ENCODE data around the gene MATN4. TPM values are rescaled to one million over a fixed set of nuclear protein-coding genes. Genes with fewer than 3 reads are reported as not detected.

The MATN4 gene
- total and polyA plus RNA-seq, 12 donors, result 0.06 to 0.37 (median 0.16) TPM; not detected in 8

DNA sequence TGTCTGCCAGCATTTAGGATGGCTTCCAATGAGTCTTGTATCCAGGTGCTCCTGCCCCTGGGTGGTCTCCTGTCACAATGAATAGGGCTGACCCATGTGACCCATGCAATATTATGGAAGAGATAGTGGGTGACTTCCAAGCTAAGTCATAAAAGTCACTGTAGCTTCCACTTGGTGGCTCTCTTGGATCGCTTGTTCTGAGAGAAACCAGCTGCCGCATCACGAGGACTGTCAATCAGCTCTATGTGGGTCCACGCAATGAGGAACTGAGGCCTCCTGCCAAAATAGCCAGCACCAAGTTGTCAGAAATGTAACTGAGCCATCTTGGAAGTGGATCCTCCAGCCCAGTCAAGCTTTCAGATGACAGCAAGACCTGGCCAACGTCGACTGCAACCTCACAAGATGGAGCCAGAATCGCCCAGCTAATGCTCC lies 14.9 kb upstream of the MATN4 start:
- H3K36me3 ChIP-seq (replicated peaks in 1 of 2), result peaks cover 0 to 17% of the 10 kb centered on the region in 2 donors
- H3K9me3 ChIP-seq (replicated peaks in 1 of 3), result no peaks in the 10 kb centered on the region
- TF ChIP-seq, protein P1, sequence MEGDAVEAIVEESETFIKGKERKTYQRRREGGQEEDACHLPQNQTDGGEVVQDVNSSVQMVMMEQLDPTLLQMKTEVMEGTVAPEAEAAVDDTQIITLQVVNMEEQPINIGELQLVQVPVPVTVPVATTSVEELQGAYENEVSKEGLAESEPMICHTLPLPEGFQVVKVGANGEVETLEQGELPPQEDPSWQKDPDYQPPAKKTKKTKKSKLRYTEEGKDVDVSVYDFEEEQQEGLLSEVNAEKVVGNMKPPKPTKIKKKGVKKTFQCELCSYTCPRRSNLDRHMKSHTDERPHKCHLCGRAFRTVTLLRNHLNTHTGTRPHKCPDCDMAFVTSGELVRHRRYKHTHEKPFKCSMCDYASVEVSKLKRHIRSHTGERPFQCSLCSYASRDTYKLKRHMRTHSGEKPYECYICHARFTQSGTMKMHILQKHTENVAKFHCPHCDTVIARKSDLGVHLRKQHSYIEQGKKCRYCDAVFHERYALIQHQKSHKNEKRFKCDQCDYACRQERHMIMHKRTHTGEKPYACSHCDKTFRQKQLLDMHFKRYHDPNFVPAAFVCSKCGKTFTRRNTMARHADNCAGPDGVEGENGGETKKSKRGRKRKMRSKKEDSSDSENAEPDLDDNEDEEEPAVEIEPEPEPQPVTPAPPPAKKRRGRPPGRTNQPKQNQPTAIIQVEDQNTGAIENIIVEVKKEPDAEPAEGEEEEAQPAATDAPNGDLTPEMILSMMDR (IDR thresholded peaks at IDR 0.05), result peak in 5 of 6 experiments; percentile 42 to 58 (median 46)
- TF ChIP-seq POLR2A (IDR thresholded peaks at IDR 0.05), result no peak
- peak; percentile 59 to 89 (median 74) for DNase-seq
- WGBS, 4 donors, result 49 to 59% (median 54%) methylated on average over 4 to 7 of the region's 7 CpGs
- H3K4me1 ChIP-seq (replicated peaks in 1 of 2), result no peaks in the 10 kb centered on the region
- no peak overlapping the region for H3K27ac ChIP-seq
- intact Hi-C loops (cut with DNase I), result no loop called here
- no peak overlapping the region for H3K4me3 ChIP-seq
- H3K27me3 ChIP-seq, result no peaks in the 10 kb centered on the region

DNA sequence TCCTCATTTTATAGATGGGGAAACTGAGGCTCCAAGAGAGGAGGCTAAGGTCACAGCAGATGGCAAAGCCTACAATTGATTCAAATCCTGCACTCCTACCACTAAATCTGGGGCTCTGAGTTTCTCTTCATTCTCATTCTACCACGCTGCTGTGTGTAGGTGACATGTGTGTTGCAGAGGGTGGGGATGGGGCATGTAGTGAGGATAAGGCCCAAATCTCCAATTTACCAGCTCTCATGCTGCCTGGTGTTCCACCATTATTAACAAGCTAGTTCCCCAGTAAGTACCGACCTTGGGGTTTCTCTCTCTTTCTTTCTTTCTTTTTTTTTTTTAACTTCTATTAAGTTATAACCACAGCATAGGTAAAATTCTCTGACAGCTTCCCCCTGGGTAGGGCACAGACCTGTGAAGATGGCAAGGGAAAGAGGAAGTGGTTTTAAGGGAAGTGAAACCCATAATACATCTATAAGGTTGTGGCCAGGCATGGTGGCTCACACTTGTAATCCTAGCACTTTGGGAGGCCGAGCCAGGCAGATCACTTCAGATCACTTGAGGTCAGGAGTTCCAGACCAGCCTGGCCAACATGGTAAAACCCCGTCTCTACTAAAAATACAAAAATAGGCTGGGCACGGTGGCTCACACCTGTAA lies 13.0 kb upstream of the MATN4 start:
- H3K27ac ChIP-seq, result no peak overlapping the region
- H3K4me1 ChIP-seq (replicated peaks in 1 of 2), result no peaks in the 10 kb centered on the region
- WGBS, 4 donors, result 55 to 90% (median 73%) methylated on average over 5 of the region's 5 CpGs
- no peaks in the 10 kb centered on the region for H3K9me3 ChIP-seq (replicated peaks in 1 of 3)
- peaks cover 0 to 6% of the 10 kb centered on the region in 2 donors for H3K36me3 ChIP-seq (replicated peaks in 1 of 2)
- no peak for DNase-seq
- H3K4me3 ChIP-seq, result no peak overlapping the region
- intact Hi-C loops (cut with DNase I), result no loop called here
- TF ChIP-seq POLR2A (IDR thresholded peaks at IDR 0.05), result no peak
- TF ChIP-seq, protein P1 (IDR thresholded peaks at IDR 0.05), result no peak
- peaks cover 8% of the 10 kb centered on the region for H3K27me3 ChIP-seq

DNA sequence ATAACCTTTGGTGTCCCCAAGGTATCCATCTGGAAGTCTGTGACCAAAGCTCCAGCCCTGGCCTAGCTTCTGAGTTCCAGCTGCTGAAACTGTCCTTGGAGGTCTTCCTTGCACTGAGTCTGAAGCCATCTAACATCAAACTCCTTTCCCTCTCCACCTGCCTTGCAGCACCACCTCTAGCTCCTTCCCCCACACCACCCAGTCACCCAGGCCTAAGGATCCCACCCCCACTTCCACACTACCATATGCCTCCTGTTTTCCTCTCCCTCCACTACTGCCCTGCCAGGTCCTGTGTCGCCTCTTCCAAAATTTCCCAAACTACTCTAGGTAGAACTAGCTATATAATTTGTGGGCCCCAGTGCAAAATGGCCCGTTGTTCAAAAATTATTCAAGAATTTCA lies 10.8 kb upstream of the MATN4 start:
- no peak overlapping the region for H3K27ac ChIP-seq
- intact Hi-C loops (cut with DNase I), result loop anchor here (5.0 to 10.0 kb wide), 4 partner anchors 53 to 458 kb away; no protein-coding TSS in a partner anchor

DNA sequence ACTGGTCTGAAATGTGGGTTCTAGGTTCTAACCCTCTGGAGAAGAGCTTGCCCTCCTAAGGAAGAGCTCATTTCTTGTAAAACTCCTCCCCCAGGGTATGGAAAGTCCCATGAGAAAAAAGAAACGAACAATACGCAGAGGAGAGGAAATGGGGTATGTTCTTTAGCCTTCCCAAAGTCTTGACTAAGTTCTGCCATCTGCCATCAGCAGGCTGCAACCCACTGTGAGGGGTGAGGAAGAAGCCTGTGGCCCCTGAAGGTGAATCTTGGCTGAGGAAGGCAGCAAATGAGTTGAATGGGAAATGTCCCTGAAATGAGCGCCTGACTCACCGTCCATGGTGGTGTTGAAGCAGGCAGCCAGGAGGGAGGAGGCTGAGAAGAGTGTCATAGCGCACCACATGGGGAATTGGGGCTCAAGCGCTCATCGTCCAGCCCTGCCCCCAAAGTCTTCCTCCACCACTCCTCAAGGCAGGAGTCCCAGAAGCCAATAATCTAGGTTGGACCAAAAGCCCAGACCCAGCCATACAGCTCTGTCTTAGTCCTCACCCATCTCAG lies 10.4 kb upstream of the MATN4 start:
- Histone ChIP-seq H3K36me3 (replicated peaks in 1 of 2) (no peaks in the 10 kb centered on the region), H3K4me3 (no peak overlapping the region), H3K27ac (no peak overlapping the region), H3K27me3 (peaks cover 15% of the 10 kb centered on the region), H3K9me3 (replicated peaks in 1 of 3) (no peaks in the 10 kb centered on the region), H3K4me1 (replicated peaks in 1 of 2) (no peaks in the 10 kb centered on the region)
- TF ChIP-seq, protein P1 (IDR thresholded peaks at IDR 0.05), result no peak
- TF ChIP-seq POLR2A (IDR thresholded peaks at IDR 0.05), result no peak
- DNase-seq, result no peak
- intact Hi-C loops (cut with DNase I), result loop anchor here (5.0 to 10.0 kb wide), 4 partner anchors 54 to 459 kb away; no protein-coding TSS in a partner anchor
- 61 to 89% (median 64%) methylated on average over 7 of the region's 7 CpGs for WGBS, 4 donors

More for the DNA sequence above, 10.8 kb upstream of the MATN4 start:
- no peak overlapping the region for H3K4me3 ChIP-seq
- no peaks in the 10 kb centered on the region for H3K9me3 ChIP-seq (replicated peaks in 1 of 3)
- no peak for DNase-seq
- H3K27me3 ChIP-seq, result peaks cover 13% of the 10 kb centered on the region
- WGBS, 4 donors, result 66 to 80% (median 72%) methylated on average over 2 of the region's 2 CpGs
- H3K36me3 ChIP-seq (replicated peaks in 1 of 2), result no peaks in the 10 kb centered on the region
- TF ChIP-seq, protein P1 (IDR thresholded peaks at IDR 0.05), result no peak
- TF ChIP-seq POLR2A (IDR thresholded peaks at IDR 0.05), result no peak
- H3K4me1 ChIP-seq (replicated peaks in 1 of 2), result no peaks in the 10 kb centered on the region

Data from adrenal gland (tissue), 12 donors.